SU-DHL-6 (cell line): ENCODE measurements around the gene TTLL13.

ENCODE experiments used
- EZH2phosphoT487 ChIP-seq: fragments of 200-600 bp; sonication (generic), shearing (Covaris generic); conservative IDR thresholded peaks from 2 replicates; pipeline ENCODE4 v1.6.1; 2018; ENCODE audit warnings: mild to moderate bottlenecking, antibody characterized with exemption, low read length, moderate library complexity, mixed read lengths
- TF ChIP-seq, protein P1 (sequence below): fragments of 200-600 bp; sonication (generic); IDR thresholded peaks from one replicate; pipeline ENCODE4 v1.5.1; 2017; ENCODE audit warnings: antibody characterized with exemption, mild to moderate bottlenecking, low read length, moderate library complexity; ENCODE audit not compliant: insufficient read depth, poor library complexity, severe bottlenecking

DNA sequence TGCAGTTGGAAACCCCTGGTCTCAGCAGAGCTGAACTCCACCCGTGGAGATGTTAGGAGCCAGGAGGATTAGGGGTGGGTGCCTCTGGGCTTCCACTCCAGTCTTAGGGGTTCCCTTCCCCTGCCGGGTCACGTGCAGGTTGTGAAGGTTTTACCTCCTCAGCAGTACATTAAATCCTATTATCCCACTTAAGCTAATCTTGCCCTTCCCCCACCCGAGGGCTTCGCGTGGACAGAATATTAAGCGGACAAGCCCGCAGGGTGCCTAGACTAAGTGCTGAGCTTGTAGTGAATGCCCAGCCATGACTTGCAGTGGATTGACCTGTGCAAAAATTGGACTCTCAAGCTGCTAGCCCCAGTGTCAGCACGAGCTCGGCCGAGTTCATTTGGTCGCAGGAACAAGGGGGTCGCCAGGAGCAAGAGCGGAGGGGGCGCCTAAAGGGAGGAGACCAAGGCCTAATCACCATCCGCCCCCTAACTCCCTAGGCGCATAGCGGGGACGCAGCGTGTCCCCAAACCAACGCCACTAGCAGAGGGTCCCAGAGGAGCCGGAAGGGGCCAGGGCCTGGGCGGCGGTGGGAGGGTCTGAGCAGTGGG is 48.7 kb upstream of the TTLL13 start:
- TF ChIP-seq, protein P1, sequence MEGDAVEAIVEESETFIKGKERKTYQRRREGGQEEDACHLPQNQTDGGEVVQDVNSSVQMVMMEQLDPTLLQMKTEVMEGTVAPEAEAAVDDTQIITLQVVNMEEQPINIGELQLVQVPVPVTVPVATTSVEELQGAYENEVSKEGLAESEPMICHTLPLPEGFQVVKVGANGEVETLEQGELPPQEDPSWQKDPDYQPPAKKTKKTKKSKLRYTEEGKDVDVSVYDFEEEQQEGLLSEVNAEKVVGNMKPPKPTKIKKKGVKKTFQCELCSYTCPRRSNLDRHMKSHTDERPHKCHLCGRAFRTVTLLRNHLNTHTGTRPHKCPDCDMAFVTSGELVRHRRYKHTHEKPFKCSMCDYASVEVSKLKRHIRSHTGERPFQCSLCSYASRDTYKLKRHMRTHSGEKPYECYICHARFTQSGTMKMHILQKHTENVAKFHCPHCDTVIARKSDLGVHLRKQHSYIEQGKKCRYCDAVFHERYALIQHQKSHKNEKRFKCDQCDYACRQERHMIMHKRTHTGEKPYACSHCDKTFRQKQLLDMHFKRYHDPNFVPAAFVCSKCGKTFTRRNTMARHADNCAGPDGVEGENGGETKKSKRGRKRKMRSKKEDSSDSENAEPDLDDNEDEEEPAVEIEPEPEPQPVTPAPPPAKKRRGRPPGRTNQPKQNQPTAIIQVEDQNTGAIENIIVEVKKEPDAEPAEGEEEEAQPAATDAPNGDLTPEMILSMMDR = no peak
- no peak for TF ChIP-seq EZH2phosphoT487
